GM19025 (cell line): ENCODE results near the gene GMIP.
"Not testable (repeated sequence)": the region's sequence is repeated elsewhere in the genome, so short reads cannot be mapped to it uniquely, and the experiment has no call there.

ENCODE experiments used
- ATAC-seq: cut with Tn5 transposase; IDR thresholded peaks from one replicate; pipeline ENCODE4 v1.9.1; 2021; ENCODE audit warnings: mild to moderate bottlenecking, low read depth, moderate library complexity; ENCODE audit not compliant: unreplicated experiment

GMIP gene

GRCh38 chr19:19643158-19644053, at the start of gene GMIP:
Gene GMIP, minus strand, starts transcription at chr19:19643657. Its CDS starts 128 bp downstream, at chr19:19643529.
- no peak for ATAC-seq

- ATAC-seq, result no peak
Measured at GRCh38 chr19:19691683-19692082, 48.2 kb upstream of the GMIP start.

GRCh38 chr19:19689023-19689422, 45.6 kb upstream of the GMIP start:
- ATAC-seq, result not testable (repeated sequence)

GRCh38 chr19:19687090-19687489, 43.6 kb upstream of the GMIP start:
- ATAC-seq, result no peak

GRCh38 chr19:19686580-19686979, 43.1 kb upstream of the GMIP start:
- ATAC-seq, result no peak

GRCh38 chr19:19686119-19686518, 42.7 kb upstream of the GMIP start:
- not testable (repeated sequence) for ATAC-seq

GRCh38 chr19:19679176-19680073, 36.0 kb upstream of the GMIP start:
- no peak for ATAC-seq

- no peak for ATAC-seq
Measured at GRCh38 chr19:19677579-19677978, 34.1 kb upstream of the GMIP start.

GRCh38 chr19:19674315-19674714, 30.9 kb upstream of the GMIP start:
- ATAC-seq, result no peak

- no peak for ATAC-seq
Measured at GRCh38 chr19:19672816-19673215, 29.4 kb upstream of the GMIP start.

- no peak for ATAC-seq
Measured at GRCh38 chr19:19670070-19670551, 26.7 kb upstream of the GMIP start.

GRCh38 chr19:19668230-19669012, 25.0 kb upstream of the GMIP start, which contains the start of gene ZNF101:
Gene ZNF101, plus strand, starts transcription at chr19:19668839. Its CDS starts 125 bp downstream, at chr19:19668964.
- peak; percentile 61 for ATAC-seq

- ATAC-seq, result not testable (repeated sequence)
Measured at GRCh38 chr19:19665420-19665948, 22.0 kb upstream of the GMIP start.

- peak; percentile 67 for ATAC-seq
Measured at GRCh38 chr19:19663256-19664120, 20.0 kb upstream of the GMIP start, which contains the start of gene ATP13A1. Gene ATP13A1, minus strand, starts transcription at chr19:19663676. Its CDS starts 10 bp downstream, at chr19:19663666.

- no peak for ATAC-seq
Measured at GRCh38 chr19:19662871-19663255, 19.4 kb upstream of the GMIP start.

GRCh38 chr19:19662344-19662743, 18.9 kb upstream of the GMIP start:
- ATAC-seq, result no peak

GRCh38 chr19:19661675-19662251, 18.3 kb upstream of the GMIP start:
- peak; percentile 40 for ATAC-seq

- ATAC-seq, result no peak
Measured at GRCh38 chr19:19661141-19661674, 17.8 kb upstream of the GMIP start.
